Muscle layer of colon (tissue), 2 donors: ENCODE data around the gene KLC4.
"Not testable (repeated sequence)": the region's sequence is repeated elsewhere in the genome, so short reads cannot be mapped to it uniquely, and the experiment has no call there.

Experiments used
- H3K27ac ChIP-seq: one replicate; pipeline ENCODE4 v1.7.0; 2013; ENCODE audit warnings: low read depth, mild to moderate bottlenecking, low read length, moderate library complexity
- H3K27me3 ChIP-seq, 2 donors: one replicate each; pipeline ENCODE4 v1.7.0; 2013; ENCODE audit warnings: low read length in 2 of 2, mild to moderate bottlenecking in 2 of 2; ENCODE audit not compliant: insufficient read depth in 2 of 2, control insufficient read depth in 1 of 2
- H3K36me3 ChIP-seq: one replicate; pipeline ENCODE4 v1.7.0; 2013; ENCODE audit warnings: mild to moderate bottlenecking, low read length; ENCODE audit not compliant: insufficient read depth
- H3K4me1 ChIP-seq: one replicate; pipeline ENCODE4 v1.7.0; 2013; ENCODE audit warnings: mild to moderate bottlenecking, low read length; ENCODE audit not compliant: insufficient read depth
- H3K4me3 ChIP-seq, 2 donors: one replicate each; pipeline ENCODE4 v1.7.0; 2013; ENCODE audit warnings: low read length in 2 of 2, low read depth in 1 of 2, mild to moderate bottlenecking in 1 of 2, moderate library complexity in 1 of 2
- H3K9ac ChIP-seq: one replicate; pipeline ENCODE4 v1.7.0; 2013; ENCODE audit warnings: low read length
- H3K9me3 ChIP-seq: one replicate; pipeline ENCODE4 v1.7.0; 2013; ENCODE audit warnings: mild to moderate bottlenecking, low read length
- donor health status: abdominal sarcoma.
- donor health status: Adenocarcinoma of cecum.

The KLC4 gene

DNA sequence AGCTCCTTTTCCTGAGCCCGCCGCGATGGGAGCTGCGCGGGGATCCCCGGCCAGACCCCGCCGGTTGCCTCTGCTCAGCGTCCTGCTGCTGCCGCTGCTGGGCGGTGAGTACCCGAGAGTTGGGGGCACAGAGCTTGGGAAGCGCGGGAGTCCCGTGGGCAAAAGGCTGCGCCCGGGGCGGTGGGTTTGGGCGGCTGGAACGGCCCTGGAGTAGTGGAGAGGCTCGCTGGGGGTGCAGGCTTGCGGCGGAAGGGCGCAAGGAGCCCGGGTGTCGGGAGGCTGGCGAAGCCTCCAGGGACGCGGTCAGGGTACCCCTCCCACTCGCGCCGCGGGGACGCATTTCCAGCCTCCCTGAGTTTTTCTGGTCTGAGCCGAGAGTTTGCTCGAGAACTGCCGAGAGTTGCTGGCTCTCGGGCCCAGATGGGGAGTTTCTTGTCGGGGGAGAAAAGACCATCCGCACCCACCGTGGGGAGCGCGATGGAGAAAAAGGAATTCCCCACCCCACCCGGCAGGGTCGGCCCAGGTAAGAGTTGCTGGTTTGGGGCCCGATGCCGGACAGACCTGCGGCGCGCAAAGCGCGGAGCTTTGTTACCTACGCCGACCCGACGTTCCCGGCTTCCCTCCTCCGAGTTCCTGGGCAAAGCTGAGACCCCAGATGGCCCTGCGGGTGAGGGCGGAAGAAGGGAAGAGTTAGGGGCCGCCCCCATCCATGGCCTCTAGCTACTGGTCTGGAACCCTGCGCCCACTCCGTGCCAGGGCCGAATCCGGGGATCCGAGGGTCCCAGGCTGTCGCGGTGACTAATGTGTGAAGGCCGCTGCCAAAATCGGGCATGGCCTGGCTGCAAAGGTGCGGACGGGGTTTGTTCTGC, 17.3 kb downstream of the KLC4 start:
- no peak overlapping the region for H3K27ac ChIP-seq

DNA sequence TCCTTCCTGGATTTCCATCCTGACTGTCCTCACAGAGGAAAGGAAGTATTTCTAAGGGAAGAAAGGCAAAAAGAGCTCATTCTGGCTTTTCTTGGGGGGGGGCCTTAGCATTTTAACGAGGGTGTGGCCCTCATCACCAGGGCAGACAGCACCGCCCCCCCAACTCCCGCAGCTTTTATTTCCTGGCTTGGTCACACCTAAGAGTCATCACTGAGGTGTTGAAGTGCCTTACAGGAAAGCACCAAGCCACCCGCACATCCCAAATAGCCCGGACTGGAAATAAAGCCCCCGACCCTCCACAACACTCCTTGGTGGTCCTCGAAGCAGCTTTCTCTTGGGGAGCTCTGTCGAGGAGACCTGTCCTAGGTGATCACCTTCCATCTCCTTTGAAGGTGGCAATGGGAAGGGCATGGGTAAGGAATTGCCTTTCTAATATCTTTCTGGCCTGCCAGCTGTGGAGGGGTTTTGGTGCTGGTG, 17.9 kb downstream of the KLC4 start:
- Histone ChIP-seq H3K27me3 (peaks cover 10 to 14% of the 10 kb centered on the region in 2 donors), H3K9ac (no peak overlapping the region), H3K4me1 (peaks cover 6% of the 10 kb centered on the region), H3K36me3 (peaks cover 7% of the 10 kb centered on the region), H3K9me3 (no peaks in the 10 kb centered on the region), H3K4me3 (peak overlapping the region in 1 of 2 donors; percentile 55), H3K27ac (no peak overlapping the region)

More for the DNA sequence above, 17.3 kb downstream of the KLC4 start:
- H3K4me1 ChIP-seq: peaks cover 6% of the 10 kb centered on the region
- peaks cover 14% of the 10 kb centered on the region for H3K36me3 ChIP-seq
- H3K9ac ChIP-seq: peak overlapping the region; percentile 9
- H3K27me3 ChIP-seq: peaks cover 10 to 14% of the 10 kb centered on the region in 2 donors
- peak overlapping the region; percentile 53 to 55 for H3K4me3 ChIP-seq
- no peaks in the 10 kb centered on the region for H3K9me3 ChIP-seq

- Histone ChIP-seq H3K9me3 (no peaks in the 10 kb centered on the region), H3K36me3 (peaks cover under 1% of the 10 kb centered on the region), H3K9ac (no peak overlapping the region), H3K27me3 (peaks cover 10 to 14% of the 10 kb centered on the region in 2 donors), H3K27ac (no peak overlapping the region), H3K4me3 (no peak overlapping the region), H3K4me1 (peaks cover 6% of the 10 kb centered on the region)
Observed at GRCh38 chr6:43077981-43078511, 18.6 kb downstream of the KLC4 start.

DNA sequence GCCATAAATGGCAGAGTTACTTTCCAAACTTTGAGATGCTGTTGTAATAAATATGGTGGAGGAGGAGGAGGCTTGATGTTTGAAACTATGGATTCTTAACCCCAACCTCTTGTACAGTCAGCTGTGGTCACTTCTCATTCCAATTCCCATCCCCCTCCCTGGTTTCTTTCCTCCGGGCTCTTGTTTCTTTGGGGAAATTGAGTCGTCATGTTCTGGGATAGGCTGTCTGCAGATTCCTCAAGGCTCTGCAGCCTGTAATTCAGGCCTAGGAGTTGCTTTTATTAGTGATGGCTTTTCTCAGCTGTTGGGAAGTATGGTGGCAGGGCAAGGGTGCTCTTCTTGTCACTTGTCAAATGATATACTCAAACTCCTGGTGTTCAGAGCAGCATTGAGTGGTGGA, 19.3 kb downstream of the KLC4 start:
- H3K4me1 ChIP-seq: peaks cover 6% of the 10 kb centered on the region
- H3K4me3 ChIP-seq: no peak overlapping the region
- no peaks in the 10 kb centered on the region for H3K9me3 ChIP-seq
- no peak overlapping the region for H3K9ac ChIP-seq
- H3K27ac ChIP-seq: no peak overlapping the region
- H3K27me3 ChIP-seq: peaks cover 10 to 14% of the 10 kb centered on the region in 2 donors
- no peaks in the 10 kb centered on the region for H3K36me3 ChIP-seq

DNA sequence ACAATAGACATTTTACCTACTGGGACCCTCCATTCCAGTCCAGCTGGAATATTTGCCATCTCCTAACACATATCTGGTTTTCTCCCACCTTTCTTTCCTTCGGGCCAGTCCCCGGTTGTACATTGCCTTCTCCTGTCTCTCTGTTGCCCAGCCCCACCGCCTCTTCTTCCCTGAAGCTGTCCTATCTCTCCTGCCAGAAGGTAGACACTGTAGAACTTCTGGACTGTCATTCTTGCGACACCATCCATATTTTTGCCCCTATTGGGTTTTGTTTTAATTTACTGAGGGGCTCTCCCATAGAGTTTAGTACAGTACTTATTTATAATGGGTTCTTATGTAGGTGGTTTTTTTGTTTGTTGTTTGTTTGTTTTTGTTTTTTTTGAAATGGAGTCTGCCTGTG, 21.6 kb downstream of the KLC4 start:
- no peak overlapping the region for H3K4me3 ChIP-seq
- no peaks in the 10 kb centered on the region for H3K9me3 ChIP-seq
- H3K9ac ChIP-seq: no peak overlapping the region
- no peak overlapping the region for H3K27ac ChIP-seq
- H3K4me1 ChIP-seq: peaks cover 6% of the 10 kb centered on the region
- no peaks in the 10 kb centered on the region for H3K36me3 ChIP-seq
- peaks cover 4 to 14% of the 10 kb centered on the region in 2 donors for H3K27me3 ChIP-seq

GRCh38 chr6:43081922-43082321, 22.5 kb downstream of the KLC4 start:
- not testable (repeated sequence) for H3K36me3 ChIP-seq, H3K27me3 ChIP-seq, H3K4me1 ChIP-seq

DNA sequence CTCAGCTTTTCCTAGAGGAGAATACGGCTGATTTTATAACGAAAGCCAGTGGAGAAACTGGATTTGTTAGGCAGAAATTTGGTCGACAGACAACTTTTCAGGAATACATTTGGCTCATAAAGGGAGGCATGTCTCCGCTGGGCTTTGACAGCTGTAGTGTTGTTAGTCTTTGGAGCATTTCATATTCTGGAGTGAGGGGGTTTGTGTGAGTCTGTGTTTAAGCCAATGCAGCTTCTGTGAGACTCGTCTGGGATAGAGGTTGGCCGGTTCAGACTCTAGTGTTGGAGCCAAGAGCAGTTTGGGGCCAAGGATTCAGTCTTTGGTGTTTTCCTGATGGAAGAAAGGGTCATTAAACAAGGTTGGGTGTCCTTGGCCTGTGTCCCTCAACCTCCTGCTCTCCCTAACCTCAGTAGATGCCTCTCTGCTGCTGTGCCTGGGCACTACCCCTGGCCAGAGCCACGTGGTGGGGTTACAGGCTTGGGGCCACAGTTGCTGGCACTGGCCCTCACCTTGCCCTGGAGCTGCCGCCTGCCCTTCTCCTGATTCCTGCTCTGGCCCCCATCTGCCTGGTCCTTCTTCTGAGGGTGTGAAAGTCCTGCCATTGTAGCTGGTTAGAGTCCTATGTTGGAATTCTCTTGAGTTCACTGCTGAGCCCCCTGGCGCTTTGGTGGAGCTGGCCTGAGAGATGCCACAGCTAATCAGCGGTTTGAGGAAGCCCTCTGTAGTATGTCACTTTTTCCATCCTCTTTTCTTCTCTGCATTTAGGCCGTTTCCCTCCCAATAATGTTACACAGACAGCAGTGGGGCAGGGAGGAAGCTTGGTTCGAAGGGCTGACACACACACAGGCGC, 23.6 kb downstream of the KLC4 start:
- H3K27ac ChIP-seq: no peak overlapping the region
- no peaks in the 10 kb centered on the region for H3K36me3 ChIP-seq
- no peaks in the 10 kb centered on the region for H3K4me1 ChIP-seq
- no peak overlapping the region for H3K4me3 ChIP-seq
- H3K27me3 ChIP-seq: no peaks in the 10 kb centered on the region
- no peak overlapping the region for H3K9ac ChIP-seq
- no peaks in the 10 kb centered on the region for H3K9me3 ChIP-seq

More at GRCh38 chr6:43081922-43082321, 22.5 kb downstream of the KLC4 start:
- not testable (repeated sequence) for H3K4me3 ChIP-seq, H3K27ac ChIP-seq, H3K9me3 ChIP-seq, H3K9ac ChIP-seq

DNA sequence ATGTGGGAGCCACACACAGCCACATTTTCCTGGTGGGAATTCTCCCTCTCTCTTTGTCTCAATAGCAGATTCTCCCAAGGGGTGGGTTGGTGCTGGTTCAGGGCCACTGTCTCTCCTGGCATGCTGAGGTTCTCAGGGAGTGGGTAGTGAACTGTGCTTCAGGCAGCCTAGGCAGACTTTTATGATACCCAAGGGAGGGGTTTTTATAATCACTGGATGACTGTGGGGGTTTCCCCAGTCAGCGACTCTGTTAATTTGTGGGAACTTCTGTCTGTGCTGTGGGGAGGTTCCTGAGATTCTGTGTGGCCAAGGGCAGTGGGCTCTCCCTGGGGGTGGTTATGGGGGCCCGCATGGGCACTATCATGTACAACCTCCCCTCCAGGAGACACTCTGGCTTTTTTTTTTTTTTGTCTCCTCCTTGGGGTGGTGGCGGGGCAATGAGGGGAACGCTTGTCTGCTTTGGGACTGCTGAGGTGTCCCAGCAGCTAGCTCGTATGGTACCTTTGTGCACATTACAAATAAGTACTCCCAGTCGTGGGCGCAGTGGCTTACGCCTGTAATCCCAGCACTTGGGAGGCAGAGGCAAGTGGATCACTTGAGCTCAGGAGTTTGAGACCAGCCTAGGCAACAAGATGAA, 26.7 kb downstream of the KLC4 start:
- Histone ChIP-seq H3K4me1 (no peaks in the 10 kb centered on the region), H3K9me3 (no peaks in the 10 kb centered on the region), H3K36me3 (no peaks in the 10 kb centered on the region), H3K27me3 (no peaks in the 10 kb centered on the region), H3K9ac (no peak overlapping the region), H3K4me3 (no peak overlapping the region), H3K27ac (no peak overlapping the region)

DNA sequence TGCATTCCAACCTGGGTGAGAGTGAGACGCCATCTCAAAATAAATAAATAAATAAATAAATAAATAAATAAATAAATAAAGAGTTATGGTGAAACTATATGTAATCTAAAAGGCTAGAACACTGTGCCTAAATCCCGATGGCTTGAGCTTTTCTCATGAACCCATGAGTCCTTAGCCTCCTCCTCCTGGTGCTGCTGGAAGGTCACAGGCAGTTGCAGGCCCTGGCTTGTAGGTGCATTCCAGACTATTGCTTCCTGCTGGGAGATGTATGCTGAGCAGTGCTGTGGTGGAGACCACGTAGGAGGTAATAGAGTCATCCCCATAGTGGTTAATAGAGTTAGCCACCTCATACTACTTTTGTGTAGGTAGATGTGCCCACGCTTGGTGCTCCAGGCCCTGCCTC, 29.2 kb downstream of the KLC4 start:
- peaks cover 5% of the 10 kb centered on the region for H3K4me1 ChIP-seq
- no peaks in the 10 kb centered on the region for H3K9me3 ChIP-seq
- H3K27ac ChIP-seq: no peak overlapping the region

GRCh38 chr6:43089467-43089866, 30.0 kb downstream of the KLC4 start:
- Histone ChIP-seq H3K9me3 (no peaks in the 10 kb centered on the region), H3K4me3 (no peak overlapping the region), H3K4me1 (peaks cover 5% of the 10 kb centered on the region), H3K9ac (no peak overlapping the region), H3K27me3 (no peaks in the 10 kb centered on the region), H3K36me3 (no peaks in the 10 kb centered on the region), H3K27ac (no peak overlapping the region)

More for the DNA sequence above, 29.2 kb downstream of the KLC4 start:
- no peak overlapping the region for H3K9ac ChIP-seq
- H3K27me3 ChIP-seq: no peaks in the 10 kb centered on the region
- H3K36me3 ChIP-seq: no peaks in the 10 kb centered on the region
- no peak overlapping the region for H3K4me3 ChIP-seq
